ENCODE measurements around the gene MRPS18B. TPM values are rescaled to one million over a fixed set of nuclear protein-coding genes. Genes with fewer than 3 reads are reported as not detected.

Gene MRPS18B
- polyA plus RNA-seq, 1 of the 3 experiments (the other 2 are of a cell fraction) = 45.2 TPM

GRCh38 chr6:30616811-30617564 is 652 bp upstream of the MRPS18B start, which contains the start of gene PPP1R10:
TSS of gene PPP1R10 (minus strand) at chr6:30617243. CDS start at chr6:30609944, 7,299 bp downstream.
- Histone ChIP-seq H3K4me2 (peak within 1 kb of the TSS; percentile 87), H3K27ac (ENCODE audit: low read depth in 2 of 2, low read length in 1 of 2) (peak within 1 kb of the TSS; percentile 96 to 98), H3K79me2 (ENCODE audit: insufficient read depth) (peaks cover 79% of the 10 kb centered on the region), H3K4me1 (ENCODE audit: control insufficient read depth in 1 of 2, insufficient read depth in 2 of 2, low read depth in 1 of 2, low read length in 1 of 2) (peaks cover 21 to 32% of the 10 kb centered on the region in 2 experiments), H3K27me3 (ENCODE audit: insufficient read depth) (no peaks in the 10 kb centered on the region), H3K9me3 (no peaks in the 10 kb centered on the region), H3K9ac (peak within 1 kb of the TSS; percentile 99), H4K20me1 (ENCODE audit: insufficient read depth) (peaks cover 16% of the 10 kb centered on the region), H3K36me3 (replicated peaks in 1 of 2; ENCODE audit: control insufficient read depth in 1 of 2, insufficient read depth in 2 of 2, low read length in 1 of 2) (peaks cover 31 to 42% of the 10 kb centered on the region in 2 experiments), H3K9me2 (no peaks in the 10 kb centered on the region), H3F3A (replicated peaks; ENCODE audit: insufficient read depth) (peaks cover 52% of the 10 kb centered on the region), H2AFZ (ENCODE audit: low read depth) (peak within 1 kb of the TSS; percentile 50), H3K4me3 (ENCODE audit: low read depth in 2 of 2, low read length in 1 of 2) (peak within 1 kb of the TSS; percentile 78 to 94)
- peak; percentile 82 for DNase-seq
- under 1% methylated on average over 38 of the region's 40 CpGs for WGBS (ENCODE audit: low lambda C conversion rate)
- CTCF ChIA-PET = interaction anchor here (1.6 to 2.6 kb wide), 2 partner anchors 62 to 106 kb away, joined by 6 to 8 read pairs; no protein-coding TSS in a partner anchor
- POLR2A ChIA-PET = interaction anchor here (0.6 to 2.1 kb wide), 7 partner anchors 9 to 1087 kb away, joined by 3 to 14 read pairs (median 4); partner anchors contain the start of genes ABCF1 and ATAT1
- TF ChIP-seq TEAD4 (IDR thresholded peaks at IDR 0.05; ENCODE audit: borderline replicate concordance, insufficient read depth) = no peak
- peak; percentile 31; the same call in 1 of the 2 replicates for TF ChIP-seq USF2 (IDR thresholded peaks at IDR 0.05; ENCODE audit: borderline replicate concordance, low read depth, low read length)
- no peak for TF ChIP-seq FOXJ3 (CRISPR knock-in tag; IDR thresholded peaks at IDR 0.05)
- TF ChIP-seq ZBTB33 (IDR thresholded peaks at IDR 0.05; ENCODE audit: borderline replicate concordance, low read depth) = peak; percentile 96
- TF ChIP-seq CTCF (IDR thresholded peaks at IDR 0.05) = no peak
- no peak for TF ChIP-seq EP300 (IDR thresholded peaks at IDR 0.05; ENCODE audit: borderline replicate concordance in 1 of 2, low read depth in 1 of 2, low read length in 1 of 2)
- no peak for TF ChIP-seq IRF3 (IDR thresholded peaks at IDR 0.05; ENCODE audit: low read depth, low read length)
- peak; percentile 89 for TF ChIP-seq GABPA (IDR thresholded peaks at IDR 0.05; ENCODE audit: low read depth)
- TF ChIP-seq MAX (IDR thresholded peaks at IDR 0.05; ENCODE audit: low read depth) = no peak
- peak; percentile 29; the same call in 1 of the 2 replicates for TF ChIP-seq PBX3 (IDR thresholded peaks at IDR 0.05)
- TF ChIP-seq SIN3A (IDR thresholded peaks at IDR 0.05; ENCODE audit: borderline replicate concordance, low read depth, low read length) = peak; percentile 99
- peak; percentile 99 for TF ChIP-seq CHD2 (IDR thresholded peaks at IDR 0.05; ENCODE audit: low read length, partially characterized antibody)
- TF ChIP-seq RXRA (IDR thresholded peaks at IDR 0.05; ENCODE audit: borderline replicate concordance, low read depth) = no peak
- TF ChIP-seq NRF1 (IDR thresholded peaks at IDR 0.05; ENCODE audit: low read depth, low read length) = no peak
- no peak for TF ChIP-seq FOSL2 (IDR thresholded peaks at IDR 0.05; ENCODE audit: borderline replicate concordance, low read depth)
- peak; percentile 71; the same call in 1 of the 2 replicates for TF ChIP-seq USF1 (IDR thresholded peaks at IDR 0.05; ENCODE audit: borderline replicate concordance, low read depth)
- TF ChIP-seq REST (IDR thresholded peaks at IDR 0.05; ENCODE audit: low read depth, low read length) = peak; percentile 66; the same call in 1 of the 2 replicates
- no peak for TF ChIP-seq TCF12 (IDR thresholded peaks at IDR 0.05)

All from SK-N-SH (cell line).